Tibial artery (tissue), 4 donors: ENCODE data around the gene PARP15.

Source experiments
- DNase-seq, 2 donors: peaks; one replicate each; pipeline ENCODE4 v3.0.0-alpha.2; 2019
- H3K27ac ChIP-seq, 2 donors: fragments of 200-600 bp; sonication (generic) in 1 of 2; 1 replicate in 1 of 2; 2 replicates in 1 of 2; pipeline ENCODE4 v1.5.1; 2018 to 2019; ENCODE audit warnings: mild to moderate bottlenecking in 1 of 2
- H3K27me3 ChIP-seq, 2 donors: fragments of 200-600 bp; sonication (generic) in 1 of 2; one replicate each; pipeline versions ENCODE4 v1.5.1 to v1.6.0; 2016 to 2019
- H3K36me3 ChIP-seq, 3 donors: fragments of 200-600 bp; sonication (generic) in 2 of 3; one replicate each; pipeline ENCODE4 v1.5.1; 2016 to 2019; ENCODE audit warnings: mild to moderate bottlenecking in 2 of 3
- H3K4me1 ChIP-seq, 4 donors: fragments of 200-600 bp; sonication (generic) in 2 of 4; 1 replicate in 3 of 4; 2 replicates in 1 of 4; pipeline ENCODE4 v1.5.1; 2016 to 2019
- H3K4me3 ChIP-seq, 2 donors: fragments of 200-600 bp; sonication (generic) in 1 of 2; 1 replicate in 1 of 2; 2 replicates in 1 of 2; pipeline ENCODE4 v1.5.1; 2018 to 2019; ENCODE audit warnings: mild to moderate bottlenecking in 2 of 2
- H3K9me3 ChIP-seq, 3 donors: fragments of 200-600 bp; sonication (generic) in 1 of 3; one replicate each; pipeline ENCODE4 v1.5.1; 2016 to 2019
- intact Hi-C: fragments of 100-400 bp; cut with DNase I; formaldehyde crosslinking; loops from one replicate; pipeline ENCODE4 v1.15.0; 2023; ENCODE audit warnings: low total_unique reads
- TF ChIP-seq, protein P1 (sequence below), 2 experiments: fragments of 200-600 bp in 1 of 2; fragments of 450-650 bp in 1 of 2; IDR thresholded peaks; one replicate each; pipeline ENCODE4 v1.5.1; 2017 to 2019; ENCODE audit warnings: antibody characterized with exemption in 2 of 2, mild to moderate bottlenecking in 1 of 2, moderate library complexity in 1 of 2

Gene PARP15

DNA sequence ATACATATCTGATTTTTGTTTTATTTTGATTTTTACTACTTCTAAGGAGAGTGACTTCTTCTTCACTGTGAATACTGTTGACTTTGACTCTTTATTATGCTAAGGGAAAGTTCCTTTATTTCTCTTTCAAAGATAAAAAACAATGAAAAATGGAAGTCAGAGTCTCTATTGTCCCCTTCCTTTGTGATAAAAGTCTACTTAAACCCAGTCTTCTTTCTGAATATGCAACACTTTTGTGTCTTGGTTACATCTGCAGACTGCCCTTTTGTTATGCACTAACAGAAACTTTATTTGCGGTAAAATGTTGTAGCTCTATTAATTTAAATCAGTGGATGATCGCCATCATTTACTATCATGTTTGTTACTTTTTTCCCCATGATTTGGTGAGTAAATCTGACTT, 13.2 kb downstream of the PARP15 start:
- no peak for DNase-seq
- no peaks in the 10 kb centered on the region for H3K4me1 ChIP-seq
- H3K9me3 ChIP-seq, result no peaks in the 10 kb centered on the region
- intact Hi-C loops, result no loop called here
- H3K4me3 ChIP-seq, result no peak overlapping the region
- no peaks in the 10 kb centered on the region for H3K36me3 ChIP-seq
- no peaks in the 10 kb centered on the region for H3K27me3 ChIP-seq
- TF ChIP-seq, protein P1, sequence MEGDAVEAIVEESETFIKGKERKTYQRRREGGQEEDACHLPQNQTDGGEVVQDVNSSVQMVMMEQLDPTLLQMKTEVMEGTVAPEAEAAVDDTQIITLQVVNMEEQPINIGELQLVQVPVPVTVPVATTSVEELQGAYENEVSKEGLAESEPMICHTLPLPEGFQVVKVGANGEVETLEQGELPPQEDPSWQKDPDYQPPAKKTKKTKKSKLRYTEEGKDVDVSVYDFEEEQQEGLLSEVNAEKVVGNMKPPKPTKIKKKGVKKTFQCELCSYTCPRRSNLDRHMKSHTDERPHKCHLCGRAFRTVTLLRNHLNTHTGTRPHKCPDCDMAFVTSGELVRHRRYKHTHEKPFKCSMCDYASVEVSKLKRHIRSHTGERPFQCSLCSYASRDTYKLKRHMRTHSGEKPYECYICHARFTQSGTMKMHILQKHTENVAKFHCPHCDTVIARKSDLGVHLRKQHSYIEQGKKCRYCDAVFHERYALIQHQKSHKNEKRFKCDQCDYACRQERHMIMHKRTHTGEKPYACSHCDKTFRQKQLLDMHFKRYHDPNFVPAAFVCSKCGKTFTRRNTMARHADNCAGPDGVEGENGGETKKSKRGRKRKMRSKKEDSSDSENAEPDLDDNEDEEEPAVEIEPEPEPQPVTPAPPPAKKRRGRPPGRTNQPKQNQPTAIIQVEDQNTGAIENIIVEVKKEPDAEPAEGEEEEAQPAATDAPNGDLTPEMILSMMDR (IDR thresholded peaks at IDR 0.05), result no peak
- H3K27ac ChIP-seq, result no peak overlapping the region

DNA sequence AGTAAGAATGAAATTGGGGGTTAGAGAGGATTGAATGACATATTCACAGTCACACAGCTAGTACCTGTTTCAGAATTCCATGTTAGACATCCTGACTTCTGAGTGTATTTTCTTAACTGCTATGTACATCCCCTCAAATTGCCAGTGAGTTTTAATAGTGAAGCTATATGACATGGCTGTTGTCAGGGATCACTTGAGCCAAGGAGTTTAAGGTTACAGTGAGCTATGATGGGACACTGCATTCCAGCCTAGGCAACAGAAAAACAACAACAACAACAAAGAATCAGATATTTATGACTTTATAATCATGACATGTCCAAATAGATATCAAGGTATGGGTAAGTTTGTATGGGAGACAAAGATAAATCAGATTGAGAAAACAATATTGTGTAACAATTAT, 16.6 kb downstream of the PARP15 start:
- Histone ChIP-seq H3K27ac (no peak overlapping the region), H3K4me1 (no peaks in the 10 kb centered on the region), H3K36me3 (no peaks in the 10 kb centered on the region), H3K9me3 (no peaks in the 10 kb centered on the region), H3K4me3 (no peak overlapping the region), H3K27me3 (no peaks in the 10 kb centered on the region)
- TF ChIP-seq, protein P1 (IDR thresholded peaks at IDR 0.05), result no peak
- DNase-seq, result no peak
- intact Hi-C loops, result no loop called here

DNA sequence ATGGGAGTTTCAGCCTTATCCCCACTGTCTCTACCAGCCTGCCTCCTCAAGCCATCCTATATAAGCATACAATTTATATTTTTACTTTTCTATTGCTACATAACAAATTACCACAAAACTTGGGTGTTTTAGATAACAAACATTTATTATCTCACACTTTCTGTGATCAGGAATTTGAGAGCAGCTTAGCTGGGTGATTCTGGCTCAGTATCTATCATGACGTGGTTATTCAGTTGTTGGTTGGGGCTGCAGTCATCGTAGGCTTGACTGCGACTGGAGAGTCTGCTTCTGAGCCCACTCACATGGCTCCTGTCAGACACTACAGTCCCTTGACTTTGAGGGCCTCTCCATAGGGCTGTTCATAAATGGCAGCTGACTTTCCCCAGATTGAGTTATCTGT, 20.7 kb downstream of the PARP15 start:
- Histone ChIP-seq H3K4me3 (no peak overlapping the region), H3K9me3 (no peaks in the 10 kb centered on the region), H3K4me1 (no peaks in the 10 kb centered on the region), H3K36me3 (no peaks in the 10 kb centered on the region), H3K27ac (no peak overlapping the region), H3K27me3 (no peaks in the 10 kb centered on the region)
- intact Hi-C loops, result no loop called here
- TF ChIP-seq, protein P1 (IDR thresholded peaks at IDR 0.05), result no peak
- DNase-seq, result no peak

DNA sequence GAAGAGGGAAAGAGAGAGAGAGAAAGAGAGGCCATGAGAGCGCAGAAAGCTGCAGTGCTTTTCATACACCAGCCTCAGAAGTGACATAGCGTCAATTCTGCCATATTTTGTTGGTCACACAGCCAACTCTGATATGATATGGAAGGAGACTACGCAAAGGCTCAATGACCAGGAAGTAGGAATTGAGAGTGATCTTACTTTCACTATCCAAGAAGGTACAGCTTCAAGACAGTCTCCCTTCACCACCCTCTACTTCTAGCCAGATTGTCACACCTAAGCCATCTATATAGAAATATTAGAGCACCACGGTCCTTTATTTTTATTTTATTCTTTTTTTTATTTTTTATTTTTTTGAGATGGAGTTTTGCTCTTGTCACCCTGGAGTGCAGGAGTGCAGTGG, 21.1 kb downstream of the PARP15 start:
- TF ChIP-seq, protein P1 (IDR thresholded peaks at IDR 0.05), result no peak
- H3K4me1 ChIP-seq, result no peaks in the 10 kb centered on the region
- no peak for DNase-seq
- H3K36me3 ChIP-seq, result no peaks in the 10 kb centered on the region
- no peak overlapping the region for H3K27ac ChIP-seq
- H3K27me3 ChIP-seq, result no peaks in the 10 kb centered on the region
- H3K4me3 ChIP-seq, result no peak overlapping the region
- no peaks in the 10 kb centered on the region for H3K9me3 ChIP-seq
- intact Hi-C loops, result no loop called here

DNA sequence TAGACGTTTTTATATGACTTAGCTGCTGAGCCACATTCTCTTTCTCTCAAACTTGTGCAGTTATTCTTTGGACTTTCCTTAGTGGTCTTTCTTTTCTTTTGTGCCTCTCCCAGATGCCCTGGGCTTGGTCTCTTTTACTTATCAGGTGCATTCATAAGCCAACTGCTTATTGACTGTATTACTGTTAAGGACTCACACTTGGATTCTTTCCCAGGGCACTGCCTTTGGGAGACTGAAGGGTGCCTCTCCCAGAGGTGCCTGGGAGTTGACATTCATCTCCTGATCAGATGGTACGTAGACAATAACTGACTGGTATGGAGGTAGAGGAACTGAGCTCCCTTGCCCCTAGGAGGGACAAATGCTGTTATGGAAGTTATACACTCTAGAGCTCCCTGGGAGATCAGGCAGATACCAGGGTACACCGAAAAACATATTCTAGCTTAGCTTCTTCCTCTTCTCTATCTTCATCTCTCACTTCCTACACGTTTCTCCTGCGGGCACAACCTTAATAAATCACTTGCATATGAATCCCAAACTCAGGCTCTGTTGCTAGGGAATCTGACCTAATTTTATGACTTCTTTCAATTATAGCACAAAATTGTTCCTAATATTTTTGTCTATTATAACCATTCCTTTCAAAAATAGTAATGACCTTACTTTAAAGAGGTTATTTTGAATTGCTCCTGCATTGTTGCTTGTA, 24.7 kb downstream of the PARP15 start:
- Histone ChIP-seq H3K9me3 (no peaks in the 10 kb centered on the region), H3K4me3 (no peak overlapping the region), H3K27ac (no peak overlapping the region), H3K27me3 (no peaks in the 10 kb centered on the region), H3K4me1 (no peaks in the 10 kb centered on the region), H3K36me3 (no peaks in the 10 kb centered on the region)
- TF ChIP-seq, protein P1 (IDR thresholded peaks at IDR 0.05), result no peak
- no peak for DNase-seq
- intact Hi-C loops, result no loop called here

DNA sequence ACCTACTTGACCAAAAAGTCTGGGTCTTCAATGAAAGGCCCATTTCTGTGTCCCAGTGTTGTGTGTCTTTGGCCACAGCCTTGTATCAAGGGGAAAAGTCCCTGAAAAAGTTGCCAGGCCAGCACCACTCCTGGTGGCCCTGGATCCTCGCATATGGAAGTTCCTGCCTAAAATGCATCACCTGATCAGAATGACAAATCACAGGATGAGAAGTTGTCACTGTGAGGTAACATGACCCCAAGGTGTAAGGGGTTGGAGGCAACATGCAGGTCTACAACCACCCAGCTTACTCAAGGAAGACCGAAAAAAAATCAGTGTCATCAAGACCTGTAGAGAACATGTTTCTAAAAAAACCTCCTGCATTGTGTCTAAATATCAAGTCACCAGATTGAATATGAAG, 25.6 kb downstream of the PARP15 start:
- H3K27ac ChIP-seq, result no peak overlapping the region
- H3K27me3 ChIP-seq, result no peaks in the 10 kb centered on the region
- no peak for DNase-seq
- no peak overlapping the region for H3K4me3 ChIP-seq
- intact Hi-C loops, result no loop called here
- no peaks in the 10 kb centered on the region for H3K9me3 ChIP-seq
- H3K36me3 ChIP-seq, result no peaks in the 10 kb centered on the region
- no peaks in the 10 kb centered on the region for H3K4me1 ChIP-seq
- TF ChIP-seq, protein P1 (IDR thresholded peaks at IDR 0.05), result no peak
